OCI-LY7 (cell line): Measurements from ENCODE around the gene ZIC5. TPM values are rescaled to one million over a fixed set of nuclear protein-coding genes. Genes with fewer than 3 reads are reported as not detected.
"Not testable (repeated sequence)": the region's sequence is repeated elsewhere in the genome, so short reads cannot be mapped to it uniquely, and the experiment has no call there.

Experiments
- BruUV-seq: library from RNA; stranded (reverse); fragments of 400-500 nt; replicated peaks from 2 replicates; lab custom pipeline; 2021; lab: Mats Ljungman, UMichigan
- CTCF ChIA-PET: fragments of 300-600 bp; sonication (Branson Sonifier 250); formaldehyde crosslinking; loops from one replicate; lab custom pipeline; 2022; ENCODE audit warnings: antibody characterized with exemption; ENCODE audit not compliant: unreplicated experiment; lab: Charles Lee
- POLR2A ChIA-PET: fragments of 300-600 bp; sonication (Branson Sonifier 250); formaldehyde crosslinking; loops from one replicate; lab custom pipeline; 2022; ENCODE audit warnings: antibody characterized with exemption; lab: Charles Lee
- DNase-seq: peaks from one replicate; pipeline ENCODE4 v3.0.0-alpha.2; 2015; ENCODE audit warnings: low spot score
- H2AFZ ChIP-seq: fragments of 200-600 bp; sonication (generic), shearing (Covaris generic); 2 replicates; pipeline ENCODE4 v1.6.1; 2014; ENCODE audit warnings: mild to moderate bottlenecking, antibody characterized with exemption, low read length, moderate library complexity
- H3K27ac ChIP-seq: fragments of 200-600 bp; sonication (generic); 2 replicates; pipeline ENCODE4 v1.5.1; 2014; ENCODE audit warnings: mixed run types, low read depth, mild to moderate bottlenecking, moderate library complexity, low read length, inconsistent platforms; ENCODE audit not compliant: poor library complexity, severe bottlenecking
- H3K36me3 ChIP-seq: fragments of 200-600 bp; sonication (generic); 2 replicates; pipeline ENCODE4 v1.6.1; 2014; ENCODE audit warnings: mild to moderate bottlenecking, antibody characterized with exemption, low read length, moderate library complexity, mixed read lengths; ENCODE audit not compliant: insufficient read depth
- H3K4me1 ChIP-seq: fragments of 200-600 bp; sonication (generic); 2 replicates; pipeline ENCODE4 v1.5.1; 2014; ENCODE audit warnings: mild to moderate bottlenecking, low read length; ENCODE audit not compliant: insufficient read depth, poor library complexity, severe bottlenecking
- H3K4me2 ChIP-seq: fragments of 200-600 bp; sonication (generic); 2 replicates; pipeline ENCODE4 v1.6.1; 2014; ENCODE audit warnings: mild to moderate bottlenecking, low read length
- H3K4me3 ChIP-seq: fragments of 200-600 bp; sonication (generic); 2 replicates; pipeline ENCODE4 v1.5.1; 2014; ENCODE audit warnings: mild to moderate bottlenecking, low read depth, low read length; ENCODE audit not compliant: poor library complexity, severe bottlenecking
- H3K79me2 ChIP-seq: fragments of 200-600 bp; sonication (generic); 2 replicates; pipeline ENCODE4 v1.6.1; 2016; ENCODE audit warnings: low read depth, mild to moderate bottlenecking, low read length, moderate library complexity, mixed read lengths; ENCODE audit not compliant: insufficient read depth
- H3K9me2 ChIP-seq: fragments of 200-600 bp; sonication (generic); 2 replicates; pipeline ENCODE4 v1.6.1; 2016; ENCODE audit warnings: mild to moderate bottlenecking, low read length, mixed read lengths; ENCODE audit not compliant: insufficient read depth
- H3K9me3 ChIP-seq: fragments of 200-600 bp; sonication (generic); 2 replicates; pipeline ENCODE4 v1.6.1; 2014; ENCODE audit warnings: mild to moderate bottlenecking, mixed run types, low read length, mixed read lengths
- H4K20me1 ChIP-seq: fragments of 200-600 bp; sonication (generic); 2 replicates; pipeline ENCODE4 v1.6.1; 2014; ENCODE audit warnings: mild to moderate bottlenecking, antibody characterized with exemption, low read length, moderate library complexity, mixed read lengths; ENCODE audit not compliant: insufficient read depth
- EZH2phosphoT487 ChIP-seq: fragments of 200-600 bp; sonication (generic); IDR thresholded peaks from 2 replicates; pipeline ENCODE4 v1.6.1; 2018; ENCODE audit warnings: low read depth, borderline replicate concordance, mild to moderate bottlenecking, mixed run types, antibody characterized with exemption, low read length, moderate library complexity, mixed read lengths
- intact Hi-C: fragments of 100-400 bp; cut with micrococcal nuclease; formaldehyde crosslinking; loops from one replicate; pipeline ENCODE4 v1.10.0; 2022; ENCODE audit not compliant: unreplicated experiment
- total RNA-seq, 2 experiments: library from RNA; depleted of rRNA in 1 of 2; stranded (reverse); fragments of >200 nt in 1 of 2; shearing (Covaris generic) in 1 of 2; gene quantifications; 2 replicates each; pipeline ENCODE4 v1.2.3, GENCODE V29; 2014 to 2022
- TF ChIP-seq, protein P1 (sequence below): fragments of 200-600 bp; sonication (generic); conservative IDR thresholded peaks from 2 replicates; pipeline ENCODE4 v1.5.1; 2014; ENCODE audit warnings: mild to moderate bottlenecking, antibody characterized with exemption, low read length, moderate library complexity, mixed read lengths

ZIC5 gene
- total RNA-seq, 2 experiments from 2014 or later = not detected

DNA sequence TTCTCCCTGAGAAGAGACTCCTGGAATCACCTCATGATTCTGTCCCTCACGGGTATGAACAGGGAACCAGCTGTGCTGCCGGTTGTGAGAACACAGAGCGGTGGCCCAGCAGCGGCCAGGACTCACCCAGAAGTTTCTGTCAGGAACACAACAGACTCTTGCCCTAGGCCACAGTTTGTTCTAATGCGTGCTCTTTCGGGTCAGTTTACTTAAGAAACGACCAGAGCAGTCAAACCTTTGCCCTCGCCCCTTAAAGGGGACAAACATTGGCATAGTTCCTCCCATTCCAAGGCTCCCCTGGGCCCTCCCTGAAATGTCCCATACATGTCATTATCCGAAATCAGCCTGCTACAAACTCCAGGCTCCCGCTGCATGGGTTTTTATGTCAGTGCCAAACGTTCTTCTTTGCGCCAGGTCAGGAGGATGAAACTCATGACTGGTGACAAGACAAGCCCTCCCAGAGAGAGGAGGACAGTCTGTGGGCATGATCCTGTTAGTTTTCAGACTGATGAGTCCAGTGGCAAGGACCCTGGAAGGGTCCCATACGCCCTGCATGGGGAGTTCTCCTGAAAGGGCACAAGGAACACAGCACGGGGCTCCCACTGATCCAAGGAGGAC is 18.3 kb downstream of the ZIC5 start:
- CTCF ChIA-PET = no interaction called here
- H3K4me2 ChIP-seq = no peak overlapping the region
- no peak for DNase-seq

DNA sequence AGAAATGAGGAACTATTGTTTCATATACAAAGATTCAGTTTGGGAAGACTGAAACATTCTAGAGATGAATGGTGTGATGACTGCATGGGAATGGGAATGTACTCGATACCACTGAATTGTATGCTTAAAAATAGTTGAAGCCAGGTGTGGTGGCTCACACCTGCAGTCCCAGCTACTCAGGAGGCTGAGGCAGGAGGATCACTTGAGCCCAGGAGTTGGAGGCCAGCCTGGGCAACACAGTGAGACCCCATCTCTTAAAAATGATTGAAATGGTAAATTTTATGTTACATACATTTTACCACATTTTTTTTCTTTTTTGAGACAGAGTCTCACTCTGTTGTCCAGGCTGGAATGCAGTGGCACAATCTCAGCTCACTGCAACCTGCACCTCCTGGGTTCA is 19.9 kb downstream of the ZIC5 start:
- DNase-seq, H3K36me3 ChIP-seq, H3K4me3 ChIP-seq, H4K20me1 ChIP-seq, H3K9me2 ChIP-seq, H3K79me2 ChIP-seq, H3K27ac ChIP-seq, intact Hi-C loops, CTCF ChIA-PET, H3K4me1 ChIP-seq, H3K4me2 ChIP-seq, H3K9me3 ChIP-seq, H2AFZ ChIP-seq, BruUV-seq: not testable (repeated sequence)
- POLR2A ChIA-PET = interaction anchor here (0.7 kb wide), 1 partner anchor 27 kb away, joined by 5 read pairs; no protein-coding TSS in a partner anchor

More for the DNA sequence above, 18.3 kb downstream of the ZIC5 start:
- no peaks in the 10 kb centered on the region for H3K9me3 ChIP-seq
- H3K36me3 ChIP-seq = no peaks in the 10 kb centered on the region
- POLR2A ChIA-PET = no interaction called here
- BruUV-seq = no TSS peak
- H4K20me1 ChIP-seq = no peaks in the 10 kb centered on the region
- no peaks in the 10 kb centered on the region for H3K79me2 ChIP-seq
- intact Hi-C loops = no loop called here
- H3K4me3 ChIP-seq = no peak overlapping the region
- H2AFZ ChIP-seq = no peak overlapping the region
- TF ChIP-seq, protein P1, sequence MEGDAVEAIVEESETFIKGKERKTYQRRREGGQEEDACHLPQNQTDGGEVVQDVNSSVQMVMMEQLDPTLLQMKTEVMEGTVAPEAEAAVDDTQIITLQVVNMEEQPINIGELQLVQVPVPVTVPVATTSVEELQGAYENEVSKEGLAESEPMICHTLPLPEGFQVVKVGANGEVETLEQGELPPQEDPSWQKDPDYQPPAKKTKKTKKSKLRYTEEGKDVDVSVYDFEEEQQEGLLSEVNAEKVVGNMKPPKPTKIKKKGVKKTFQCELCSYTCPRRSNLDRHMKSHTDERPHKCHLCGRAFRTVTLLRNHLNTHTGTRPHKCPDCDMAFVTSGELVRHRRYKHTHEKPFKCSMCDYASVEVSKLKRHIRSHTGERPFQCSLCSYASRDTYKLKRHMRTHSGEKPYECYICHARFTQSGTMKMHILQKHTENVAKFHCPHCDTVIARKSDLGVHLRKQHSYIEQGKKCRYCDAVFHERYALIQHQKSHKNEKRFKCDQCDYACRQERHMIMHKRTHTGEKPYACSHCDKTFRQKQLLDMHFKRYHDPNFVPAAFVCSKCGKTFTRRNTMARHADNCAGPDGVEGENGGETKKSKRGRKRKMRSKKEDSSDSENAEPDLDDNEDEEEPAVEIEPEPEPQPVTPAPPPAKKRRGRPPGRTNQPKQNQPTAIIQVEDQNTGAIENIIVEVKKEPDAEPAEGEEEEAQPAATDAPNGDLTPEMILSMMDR = no peak
- TF ChIP-seq EZH2phosphoT487 = no peak
- no peaks in the 10 kb centered on the region for H3K9me2 ChIP-seq
- no peak overlapping the region for H3K27ac ChIP-seq
- no peaks in the 10 kb centered on the region for H3K4me1 ChIP-seq

DNA sequence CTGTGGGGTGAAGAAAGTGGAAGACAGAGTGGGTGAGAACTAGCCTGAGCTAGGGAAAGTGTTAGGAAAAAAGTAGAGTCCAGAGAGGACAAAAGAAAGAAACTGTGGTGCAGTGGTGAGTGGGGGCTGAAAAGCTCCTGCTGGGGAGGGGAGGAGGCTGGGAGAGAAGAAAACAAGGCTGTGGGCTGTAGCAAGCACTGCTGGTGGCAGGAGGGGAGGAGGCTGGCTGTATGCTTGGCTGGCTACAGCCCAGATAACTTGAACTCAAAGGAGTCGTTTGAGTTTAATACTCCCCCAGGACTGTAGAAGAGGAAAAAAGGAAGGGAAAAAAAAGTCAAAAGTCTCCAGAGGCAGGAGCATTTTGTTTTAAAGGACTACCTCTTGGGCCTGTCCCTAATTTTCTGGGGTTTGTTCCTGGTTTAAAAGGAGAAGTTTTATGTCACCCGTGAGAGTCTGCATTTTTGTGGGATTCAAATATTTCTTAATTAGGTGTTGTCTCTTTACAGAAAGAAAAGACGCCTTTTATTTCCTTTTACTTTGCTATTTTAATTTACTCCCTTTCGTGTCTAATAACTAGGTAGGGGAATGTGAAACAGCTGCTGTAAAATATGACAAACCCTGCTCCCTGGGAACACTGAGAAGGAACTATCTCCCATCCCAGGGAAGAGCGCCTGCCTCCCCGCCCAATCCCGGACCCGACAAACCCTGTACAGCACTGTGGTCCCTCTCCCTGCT is 21.7 kb downstream of the ZIC5 start:
- POLR2A ChIA-PET = no interaction called here

More for the DNA sequence above, 21.7 kb downstream of the ZIC5 start:
- Histone ChIP-seq H3K4me3 (no peak overlapping the region), H3K36me3 (no peaks in the 10 kb centered on the region), H2AFZ (no peak overlapping the region), H3K79me2 (no peaks in the 10 kb centered on the region), H4K20me1 (no peaks in the 10 kb centered on the region), H3K4me2 (no peak overlapping the region), H3K9me3 (no peaks in the 10 kb centered on the region), H3K9me2 (no peaks in the 10 kb centered on the region), H3K4me1 (no peaks in the 10 kb centered on the region), H3K27ac (no peak overlapping the region)
- TF ChIP-seq, protein P1 = no peak
- TF ChIP-seq EZH2phosphoT487 = no peak
- intact Hi-C loops = no loop called here
- CTCF ChIA-PET = no interaction called here
- no peak for DNase-seq
- no TSS peak for BruUV-seq
